ENCODE measurements around the gene MEIS1. TPM values are rescaled to one million over a fixed set of nuclear protein-coding genes. Genes with fewer than 3 reads are reported as not detected.

Gene MEIS1
- total RNA-seq, 3 donors from 2014 or later: 23.2 to 196 (median 33.4) TPM

DNA sequence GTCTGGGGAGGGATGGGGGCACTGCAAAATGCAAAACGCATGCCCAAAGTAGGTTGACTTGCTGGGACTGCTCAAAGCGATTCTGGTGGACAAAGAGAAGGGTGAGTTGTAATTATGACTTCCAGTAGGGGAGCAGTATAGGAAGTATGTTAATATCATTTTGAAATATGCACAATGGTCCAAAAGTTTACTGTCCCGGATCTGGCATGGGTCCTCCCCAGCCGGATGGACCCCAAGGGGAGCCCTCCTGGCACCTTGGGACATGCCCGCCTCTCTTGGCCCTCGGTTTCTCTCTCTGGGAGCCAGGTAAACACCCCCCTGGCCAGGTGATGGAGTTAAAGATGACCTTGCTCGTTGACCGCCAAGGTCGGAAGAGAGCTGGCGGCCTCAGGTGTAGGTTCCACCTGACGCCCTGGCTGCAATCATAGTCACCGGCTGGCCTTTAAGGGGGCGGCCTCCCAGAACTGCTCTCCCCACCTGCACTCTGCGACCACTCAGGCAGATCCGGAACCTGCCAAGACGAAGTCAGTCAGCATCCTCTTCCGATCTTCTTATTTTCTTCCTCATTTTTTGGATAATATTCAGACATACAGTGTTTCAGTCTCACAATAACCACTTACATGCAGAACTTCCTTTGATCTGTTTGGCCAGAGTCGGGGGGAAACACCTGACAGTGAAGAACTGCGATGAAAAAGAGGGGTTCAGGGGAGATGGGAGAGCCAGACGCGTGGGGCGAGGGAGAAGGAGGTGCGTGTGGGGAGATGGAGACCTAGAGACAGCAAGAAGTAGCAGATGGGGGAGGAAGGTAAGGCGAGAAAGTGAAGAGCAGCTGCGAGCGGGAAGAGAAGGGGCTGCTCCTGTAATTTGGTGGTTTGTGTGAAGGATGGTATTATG, 148.3 kb downstream of the MEIS1 start:
- DNase-seq (no peak), ATAC-seq (no peak)
- TF ChIP-seq, protein P1, sequence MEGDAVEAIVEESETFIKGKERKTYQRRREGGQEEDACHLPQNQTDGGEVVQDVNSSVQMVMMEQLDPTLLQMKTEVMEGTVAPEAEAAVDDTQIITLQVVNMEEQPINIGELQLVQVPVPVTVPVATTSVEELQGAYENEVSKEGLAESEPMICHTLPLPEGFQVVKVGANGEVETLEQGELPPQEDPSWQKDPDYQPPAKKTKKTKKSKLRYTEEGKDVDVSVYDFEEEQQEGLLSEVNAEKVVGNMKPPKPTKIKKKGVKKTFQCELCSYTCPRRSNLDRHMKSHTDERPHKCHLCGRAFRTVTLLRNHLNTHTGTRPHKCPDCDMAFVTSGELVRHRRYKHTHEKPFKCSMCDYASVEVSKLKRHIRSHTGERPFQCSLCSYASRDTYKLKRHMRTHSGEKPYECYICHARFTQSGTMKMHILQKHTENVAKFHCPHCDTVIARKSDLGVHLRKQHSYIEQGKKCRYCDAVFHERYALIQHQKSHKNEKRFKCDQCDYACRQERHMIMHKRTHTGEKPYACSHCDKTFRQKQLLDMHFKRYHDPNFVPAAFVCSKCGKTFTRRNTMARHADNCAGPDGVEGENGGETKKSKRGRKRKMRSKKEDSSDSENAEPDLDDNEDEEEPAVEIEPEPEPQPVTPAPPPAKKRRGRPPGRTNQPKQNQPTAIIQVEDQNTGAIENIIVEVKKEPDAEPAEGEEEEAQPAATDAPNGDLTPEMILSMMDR (IDR thresholded peaks at IDR 0.05): no peak
- H3K4me3 ChIP-seq: no peak overlapping the region
- H3K4me1 ChIP-seq (ENCODE audit: low read depth): no peaks in the 10 kb centered on the region
- H3K9me3 ChIP-seq: no peaks in the 10 kb centered on the region
- intact Hi-C loops (cut with DNase I, micrococcal nuclease): no loop called here
- no peaks in the 10 kb centered on the region for H3K36me3 ChIP-seq (ENCODE audit: low read depth)

DNA sequence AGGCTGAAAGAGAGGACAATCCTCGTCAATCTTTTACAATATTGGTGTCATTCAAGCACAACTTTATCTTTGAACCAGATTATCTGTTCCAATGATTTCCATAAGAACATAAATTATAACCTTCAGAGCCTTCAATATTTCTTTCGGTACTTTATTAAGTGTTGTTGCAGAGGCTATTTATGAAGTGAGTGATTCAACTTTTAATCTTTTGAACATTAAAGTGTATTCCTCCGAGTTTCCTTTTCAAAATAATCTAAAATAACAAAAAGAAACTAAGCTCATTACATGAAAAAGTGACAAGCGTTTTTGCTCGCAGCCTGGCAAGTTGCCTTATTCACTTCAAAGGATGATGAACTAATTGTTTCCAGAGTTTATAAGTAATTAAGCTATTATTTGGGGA, 149.0 kb downstream of the MEIS1 start:
- TF ChIP-seq, protein P1 (IDR thresholded peaks at IDR 0.05): no peak
- DNase-seq: no peak
- Histone ChIP-seq H3K4me1 (ENCODE audit: low read depth) (no peaks in the 10 kb centered on the region), H3K9me3 (no peaks in the 10 kb centered on the region), H3K4me3 (no peak overlapping the region), H3K36me3 (ENCODE audit: low read depth) (no peaks in the 10 kb centered on the region)
- no peak for ATAC-seq
- intact Hi-C loops (cut with DNase I, micrococcal nuclease): no loop called here

DNA sequence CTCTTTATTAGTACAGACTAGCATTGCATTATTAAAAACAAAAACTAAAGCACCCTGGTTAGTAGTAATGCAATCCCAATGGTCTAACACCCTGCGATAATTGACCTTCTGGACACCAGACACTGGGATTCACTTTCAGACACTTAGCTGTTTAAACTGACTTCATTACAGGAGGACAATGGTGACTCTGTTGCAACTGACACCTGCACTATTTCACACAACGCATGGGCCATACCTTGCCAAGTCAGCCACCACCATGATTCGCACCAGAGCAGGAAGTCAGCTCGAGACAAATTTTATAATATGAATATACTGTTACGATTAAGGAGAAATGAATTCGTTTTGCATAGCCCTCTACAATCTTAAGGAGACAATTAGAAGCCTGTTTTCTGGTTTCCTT, 150.7 kb downstream of the MEIS1 start:
- DNase-seq (no peak), ATAC-seq (peak; percentile 19)
- Histone ChIP-seq H3K9me3 (no peaks in the 10 kb centered on the region), H3K4me1 (ENCODE audit: low read depth) (no peaks in the 10 kb centered on the region), H3K36me3 (ENCODE audit: low read depth) (no peaks in the 10 kb centered on the region), H3K4me3 (no peak overlapping the region)
- TF ChIP-seq, protein P1 (IDR thresholded peaks at IDR 0.05): no peak
- intact Hi-C loops (cut with DNase I, micrococcal nuclease): no loop called here

DNA sequence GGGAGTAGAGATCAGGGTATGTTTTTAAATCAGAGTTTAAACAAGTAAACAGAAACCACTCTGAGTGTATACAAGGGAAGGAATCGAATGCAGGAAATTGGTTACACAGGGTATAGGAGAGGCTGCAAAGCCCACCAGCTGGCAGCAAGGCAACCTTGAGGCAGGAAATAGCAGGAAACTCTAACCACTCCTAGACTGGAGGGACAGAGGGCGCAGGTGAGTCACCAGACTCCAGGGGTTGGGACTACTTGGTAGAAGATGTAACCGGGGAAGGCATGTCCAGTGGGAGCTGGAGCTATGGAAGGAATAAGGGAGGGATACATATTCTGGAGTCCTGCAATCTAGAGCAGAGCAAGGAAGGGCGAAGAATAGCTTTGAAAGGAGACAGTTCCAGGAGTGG, 152.3 kb downstream of the MEIS1 start:
- H3K36me3 ChIP-seq (ENCODE audit: low read depth): no peaks in the 10 kb centered on the region
- H3K4me3 ChIP-seq: no peak overlapping the region
- TF ChIP-seq, protein P1 (IDR thresholded peaks at IDR 0.05): no peak
- H3K9me3 ChIP-seq: no peaks in the 10 kb centered on the region
- intact Hi-C loops (cut with DNase I, micrococcal nuclease): no loop called here
- ATAC-seq (peak; percentile 53), DNase-seq (peak in 2 of 3 donors; percentile 29 to 40)
- H3K4me1 ChIP-seq (ENCODE audit: low read depth): no peaks in the 10 kb centered on the region

DNA sequence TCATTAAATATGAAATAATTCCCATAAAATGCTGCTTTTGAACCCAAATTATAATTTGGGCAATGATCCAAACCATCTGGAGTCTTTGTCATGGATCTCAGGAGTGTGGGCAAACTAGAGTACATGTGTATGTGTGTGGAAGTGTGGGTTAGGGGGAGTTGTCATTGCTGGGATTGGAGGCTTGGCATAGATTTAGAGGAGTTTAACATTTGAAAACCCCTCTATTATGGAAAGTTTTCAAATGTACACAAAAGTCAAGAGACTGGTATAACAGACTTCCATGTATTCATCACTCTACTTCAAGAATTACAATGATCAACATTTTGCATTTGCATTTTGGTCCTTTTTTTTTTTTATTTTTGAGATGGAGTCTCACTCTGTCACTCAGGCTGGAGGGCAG, 159.1 kb downstream of the MEIS1 start:
- no peaks in the 10 kb centered on the region for H3K36me3 ChIP-seq (ENCODE audit: low read depth)
- no peaks in the 10 kb centered on the region for H3K4me1 ChIP-seq (ENCODE audit: low read depth)
- intact Hi-C loops (cut with DNase I, micrococcal nuclease): no loop called here
- no peak overlapping the region for H3K4me3 ChIP-seq
- TF ChIP-seq, protein P1 (IDR thresholded peaks at IDR 0.05): no peak
- H3K9me3 ChIP-seq: no peaks in the 10 kb centered on the region
- ATAC-seq (no peak), DNase-seq (no peak)
